ENCODE results near the gene ENDOV. TPM values are rescaled to one million over a fixed set of nuclear protein-coding genes. Genes with fewer than 3 reads are reported as not detected.
A peak's percentile ranks its signal among the peaks of the same experiment; 100 is the strongest.

ENDOV gene
- total RNA-seq, 1 donor from 2014 or later = 22.8 TPM

GRCh38 chr17:80377798-80378197 lies 37.2 kb upstream of the ENDOV start:
- no peak for TF ChIP-seq CTCF (IDR thresholded peaks at IDR 0.05)
- H3K4me1 Mint-ChIP-seq (ENCODE audit: low read depth) = no peaks in the 10 kb centered on the region
- no peak overlapping the region for H3K27ac Mint-ChIP-seq (ENCODE audit: unreplicated experiment)
- no peaks in the 10 kb centered on the region for H3K9me3 Mint-ChIP-seq (ENCODE audit: low read depth)
- DNase-seq (ENCODE audit: low spot score) = peak; percentile 64
- H3K36me3 Mint-ChIP-seq (ENCODE audit: low read depth) = peaks cover 67% of the 10 kb centered on the region
- H3K4me3 Mint-ChIP-seq (ENCODE audit: unreplicated experiment) = no peak overlapping the region
- H3K27me3 Mint-ChIP-seq (ENCODE audit: low read depth) = no peaks in the 10 kb centered on the region

GRCh38 chr17:80379348-80379747 lies 35.6 kb upstream of the ENDOV start:
- no peak overlapping the region for H3K27ac Mint-ChIP-seq (ENCODE audit: unreplicated experiment)
- no peaks in the 10 kb centered on the region for H3K9me3 Mint-ChIP-seq (ENCODE audit: low read depth)
- DNase-seq (ENCODE audit: low spot score) = no peak
- H3K27me3 Mint-ChIP-seq (ENCODE audit: low read depth) = no peaks in the 10 kb centered on the region
- no peak for TF ChIP-seq CTCF (IDR thresholded peaks at IDR 0.05)
- H3K36me3 Mint-ChIP-seq (ENCODE audit: low read depth) = peaks cover 72% of the 10 kb centered on the region
- H3K4me3 Mint-ChIP-seq (ENCODE audit: unreplicated experiment) = no peak overlapping the region
- H3K4me1 Mint-ChIP-seq (ENCODE audit: low read depth) = no peaks in the 10 kb centered on the region

- no peak for TF ChIP-seq CTCF (IDR thresholded peaks at IDR 0.05)
- Mint-ChIP-seq H3K4me3 (ENCODE audit: unreplicated experiment) (no peak overlapping the region), H3K9me3 (ENCODE audit: low read depth) (no peaks in the 10 kb centered on the region), H3K27me3 (ENCODE audit: low read depth) (no peaks in the 10 kb centered on the region), H3K4me1 (ENCODE audit: low read depth) (no peaks in the 10 kb centered on the region), H3K27ac (ENCODE audit: unreplicated experiment) (no peak overlapping the region), H3K36me3 (ENCODE audit: low read depth) (peaks cover 71% of the 10 kb centered on the region)
- DNase-seq (ENCODE audit: low spot score) = no peak
Measured at GRCh38 chr17:80380068-80380467, 34.9 kb upstream of the ENDOV start.

GRCh38 chr17:80380555-80381002 lies 34.4 kb upstream of the ENDOV start:
- Mint-ChIP-seq H3K27me3 (ENCODE audit: low read depth) (no peaks in the 10 kb centered on the region), H3K4me3 (ENCODE audit: unreplicated experiment) (no peak overlapping the region), H3K36me3 (ENCODE audit: low read depth) (peaks cover 75% of the 10 kb centered on the region), H3K9me3 (ENCODE audit: low read depth) (no peaks in the 10 kb centered on the region), H3K4me1 (ENCODE audit: low read depth) (no peaks in the 10 kb centered on the region), H3K27ac (ENCODE audit: unreplicated experiment) (no peak overlapping the region)
- no peak for TF ChIP-seq CTCF (IDR thresholded peaks at IDR 0.05)
- no peak for DNase-seq (ENCODE audit: low spot score)

- H3K4me1 Mint-ChIP-seq (ENCODE audit: low read depth) = no peaks in the 10 kb centered on the region
- no peak overlapping the region for H3K27ac Mint-ChIP-seq (ENCODE audit: unreplicated experiment)
- TF ChIP-seq CTCF (IDR thresholded peaks at IDR 0.05) = no peak
- H3K9me3 Mint-ChIP-seq (ENCODE audit: low read depth) = no peaks in the 10 kb centered on the region
- DNase-seq (ENCODE audit: low spot score) = no peak
- H3K36me3 Mint-ChIP-seq (ENCODE audit: low read depth) = peaks cover 75% of the 10 kb centered on the region
- H3K4me3 Mint-ChIP-seq (ENCODE audit: unreplicated experiment) = no peak overlapping the region
- no peaks in the 10 kb centered on the region for H3K27me3 Mint-ChIP-seq (ENCODE audit: low read depth)
Measured at GRCh38 chr17:80381416-80381923, 33.5 kb upstream of the ENDOV start.
